ENCODE data around the gene CNNM4. TPM values are rescaled to one million over a fixed set of nuclear protein-coding genes. Genes with fewer than 3 reads are reported as not detected.

Gene CNNM4
- polyA plus RNA-seq, 2 of the 4 experiments (the other 2 are of a cell fraction), result 8.8 to 11.2 TPM

- ChIA-PET POLR2A (no interaction called here), CTCF (interaction anchor here (0.8 to 6.0 kb wide), 11 partner anchors 11 to 248 kb away, joined by 3 to 81 read pairs (median 7); partner anchors contain the start of genes ANKRD39 and CNNM4)
- 94% methylated on average over 23 of the region's 23 CpGs for WGBS (ENCODE audit: missing lambda C conversion rate)
These were observed 38.3 kb downstream of the CNNM4 start for GRCh38 chr2:96798733-96799622.

GRCh38 chr2:96799623-96799935, 38.9 kb downstream of the CNNM4 start:
- Histone ChIP-seq H3K27ac (no peak overlapping the region), H3K4me2 (no peak overlapping the region), H3K4me1 (peaks cover 7% of the 10 kb centered on the region; the same call in 1 of the 3 replicates), H3K4me3 (no peak overlapping the region), H3K9me3 (no peaks in the 10 kb centered on the region)
- ChIA-PET POLR2A (no interaction called here), CTCF (interaction anchor here (1.1 to 6.0 kb wide), 16 partner anchors 8 to 248 kb away, joined by 3 to 81 read pairs (median 6); partner anchors contain the start of genes ANKRD39, CNNM3 and CNNM4)
- DNase-seq (ENCODE audit: low read depth in 1 of 2, low spot score in 1 of 2) (no peak), ATAC-seq (no peak), FAIRE-seq (no peak)
- WGBS (ENCODE audit: missing lambda C conversion rate), result 95% methylated on average over 8 of the region's 8 CpGs
- TF ChIP-seq MAZ (IDR thresholded peaks at IDR 0.05; ENCODE audit: borderline replicate concordance, low read depth, low read length), result no peak
- TF ChIP-seq ZSCAN20 (CRISPR knock-in tag; IDR thresholded peaks at IDR 0.05), result no peak
- no peak for TF ChIP-seq HMGXB4 (CRISPR knock-in tag; IDR thresholded peaks at IDR 0.05; ENCODE audit: borderline replicate concordance)
- TF ChIP-seq RCOR1 (IDR thresholded peaks at IDR 0.05; ENCODE audit: low read depth, low read length), result no peak
- no peak for TF ChIP-seq USF2 (IDR thresholded peaks at IDR 0.05)
- no peak for TF ChIP-seq MAFK (IDR thresholded peaks at IDR 0.05; ENCODE audit: partially characterized antibody)
- no peak for TF ChIP-seq CHD4 (IDR thresholded peaks at IDR 0.05; ENCODE audit: borderline replicate concordance)
- no peak for TF ChIP-seq EHMT2 (IDR thresholded peaks at IDR 0.05; ENCODE audit: low read depth)
- TF ChIP-seq ELK1 (IDR thresholded peaks at IDR 0.05; ENCODE audit: low read depth, low read length), result no peak
- no peak for TF ChIP-seq PBX3 (IDR thresholded peaks at IDR 0.05)

More at GRCh38 chr2:96798733-96799622, 38.3 kb downstream of the CNNM4 start:
- no peak for ATAC-seq
- TF ChIP-seq CBX2 (IDR thresholded peaks at IDR 0.05; ENCODE audit: borderline replicate concordance, low read depth) (no peak), REST (IDR thresholded peaks at IDR 0.05) (no peak), RNF2 (IDR thresholded peaks at IDR 0.05; ENCODE audit: borderline replicate concordance, low read depth) (no peak), NR3C1 (IDR thresholded peaks at IDR 0.05) (no peak), ZC3H11A (IDR thresholded peaks at IDR 0.05) (no peak), MAZ (IDR thresholded peaks at IDR 0.05; ENCODE audit: borderline replicate concordance, low read depth, low read length) (no peak), MYC (IDR thresholded peaks at IDR 0.05; ENCODE audit: borderline replicate concordance, low read length) (no peak), RARB (CRISPR knock-in tag; IDR thresholded peaks at IDR 0.05) (no peak), ATOH8 (CRISPR knock-in tag; IDR thresholded peaks at IDR 0.05; ENCODE audit: low read depth) (no peak), USF2 (IDR thresholded peaks at IDR 0.05) (no peak), GATA3 (IDR thresholded peaks at IDR 0.05; ENCODE audit: borderline replicate concordance) (no peak), TFCP2L1 (CRISPR knock-in tag; IDR thresholded peaks at IDR 0.05) (no peak), CHD2 (IDR thresholded peaks at IDR 0.05; ENCODE audit: low read length, partially characterized antibody) (no peak), BHLHE40 (IDR thresholded peaks at IDR 0.05; ENCODE audit: low read depth, low read length) (no peak)
- H3K4me1 ChIP-seq, result peaks cover 7% of the 10 kb centered on the region; the same call in 1 of the 3 replicates
- H3K4me3 ChIP-seq, result no peak overlapping the region
- H3K27ac ChIP-seq, result no peak overlapping the region
- no peak for DNase-seq (ENCODE audit: low read depth in 1 of 2, low spot score in 1 of 2)
- no peak overlapping the region for H3K4me2 ChIP-seq
- no peaks in the 10 kb centered on the region for H3K9me3 ChIP-seq
- no peak for FAIRE-seq

Data from A549 (cell line).